Measurements from ENCODE around the gene SLC25A13. TPM values are rescaled to one million over a fixed set of nuclear protein-coding genes. Genes with fewer than 3 reads are reported as not detected.

SLC25A13 gene
- polyA plus RNA-seq, 1 of the 3 experiments (the other 2 are of a cell fraction), result 16.0 TPM

- H3K9me2 ChIP-seq, result no peaks in the 10 kb centered on the region
- CTCF ChIA-PET, result no interaction called here
Observed at GRCh38 chr7:96337519-96337918, 15.6 kb upstream of the SLC25A13 start.

GRCh38 chr7:96332325-96332724 lies 10.4 kb upstream of the SLC25A13 start:
- no peak overlapping the region for H3K4me2 ChIP-seq
- no peaks in the 10 kb centered on the region for H3K9me3 ChIP-seq
- DNase-seq, result no peak
- H3K9ac ChIP-seq, result no peak overlapping the region
- ChIA-PET POLR2A (no interaction called here), CTCF (interaction anchor here (1.6 to 2.2 kb wide), 3 partner anchors 10 to 695 kb away, joined by 4 to 10 read pairs (median 4); no protein-coding TSS in a partner anchor)
- TF ChIP-seq RCOR1 (IDR thresholded peaks at IDR 0.05; ENCODE audit: low read length) (no peak), FOXJ3 (CRISPR knock-in tag; IDR thresholded peaks at IDR 0.05) (no peak), YY1 (IDR thresholded peaks at IDR 0.05; ENCODE audit: low read depth) (no peak), SIN3A (IDR thresholded peaks at IDR 0.05; ENCODE audit: borderline replicate concordance, low read depth, low read length) (no peak), JUND (IDR thresholded peaks at IDR 0.05) (no peak), POLR2AphosphoS5 (IDR thresholded peaks at IDR 0.05; ENCODE audit: low read depth, low read length) (no peak), GABPA (IDR thresholded peaks at IDR 0.05; ENCODE audit: low read depth) (no peak), FOSL2 (IDR thresholded peaks at IDR 0.05; ENCODE audit: borderline replicate concordance, low read depth) (no peak)
- TF ChIP-seq, protein P1, sequence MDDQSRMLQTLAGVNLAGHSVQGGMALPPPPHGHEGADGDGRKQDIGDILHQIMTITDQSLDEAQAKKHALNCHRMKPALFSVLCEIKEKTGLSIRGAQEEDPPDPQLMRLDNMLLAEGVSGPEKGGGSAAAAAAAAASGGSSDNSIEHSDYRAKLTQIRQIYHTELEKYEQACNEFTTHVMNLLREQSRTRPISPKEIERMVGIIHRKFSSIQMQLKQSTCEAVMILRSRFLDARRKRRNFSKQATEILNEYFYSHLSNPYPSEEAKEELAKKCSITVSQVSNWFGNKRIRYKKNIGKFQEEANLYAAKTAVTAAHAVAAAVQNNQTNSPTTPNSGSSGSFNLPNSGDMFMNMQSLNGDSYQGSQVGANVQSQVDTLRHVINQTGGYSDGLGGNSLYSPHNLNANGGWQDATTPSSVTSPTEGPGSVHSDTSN (IDR thresholded peaks at IDR 0.05), result no peak
- TF ChIP-seq, protein P2, sequence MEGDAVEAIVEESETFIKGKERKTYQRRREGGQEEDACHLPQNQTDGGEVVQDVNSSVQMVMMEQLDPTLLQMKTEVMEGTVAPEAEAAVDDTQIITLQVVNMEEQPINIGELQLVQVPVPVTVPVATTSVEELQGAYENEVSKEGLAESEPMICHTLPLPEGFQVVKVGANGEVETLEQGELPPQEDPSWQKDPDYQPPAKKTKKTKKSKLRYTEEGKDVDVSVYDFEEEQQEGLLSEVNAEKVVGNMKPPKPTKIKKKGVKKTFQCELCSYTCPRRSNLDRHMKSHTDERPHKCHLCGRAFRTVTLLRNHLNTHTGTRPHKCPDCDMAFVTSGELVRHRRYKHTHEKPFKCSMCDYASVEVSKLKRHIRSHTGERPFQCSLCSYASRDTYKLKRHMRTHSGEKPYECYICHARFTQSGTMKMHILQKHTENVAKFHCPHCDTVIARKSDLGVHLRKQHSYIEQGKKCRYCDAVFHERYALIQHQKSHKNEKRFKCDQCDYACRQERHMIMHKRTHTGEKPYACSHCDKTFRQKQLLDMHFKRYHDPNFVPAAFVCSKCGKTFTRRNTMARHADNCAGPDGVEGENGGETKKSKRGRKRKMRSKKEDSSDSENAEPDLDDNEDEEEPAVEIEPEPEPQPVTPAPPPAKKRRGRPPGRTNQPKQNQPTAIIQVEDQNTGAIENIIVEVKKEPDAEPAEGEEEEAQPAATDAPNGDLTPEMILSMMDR (IDR thresholded peaks at IDR 0.05), result no peak
- H3K9me2 ChIP-seq, result no peaks in the 10 kb centered on the region
- no peaks in the 10 kb centered on the region for H3K36me3 ChIP-seq (replicated peaks in 1 of 2; ENCODE audit: control insufficient read depth in 1 of 2, insufficient read depth in 2 of 2, low read length in 1 of 2)
- 55% methylated on average over 3 of the region's 3 CpGs for WGBS (ENCODE audit: low lambda C conversion rate)
- no peak overlapping the region for H3K4me3 ChIP-seq (ENCODE audit: low read depth in 2 of 2, low read length in 1 of 2)
- H3K4me1 ChIP-seq (ENCODE audit: control insufficient read depth in 1 of 2, insufficient read depth in 2 of 2, low read depth in 1 of 2, low read length in 1 of 2), result peaks cover 0 to 3% of the 10 kb centered on the region in 2 experiments; a peak in 1 of 4 replicates
- H3K27ac ChIP-seq (ENCODE audit: low read depth in 2 of 2, low read length in 1 of 2), result no peak overlapping the region
- H2AFZ ChIP-seq (ENCODE audit: low read depth), result no peak overlapping the region
- no peaks in the 10 kb centered on the region for H3K79me2 ChIP-seq (ENCODE audit: insufficient read depth)
- no peaks in the 10 kb centered on the region for H3F3A ChIP-seq (replicated peaks; ENCODE audit: insufficient read depth)
- no peaks in the 10 kb centered on the region for H3K27me3 ChIP-seq (ENCODE audit: insufficient read depth)
- no peaks in the 10 kb centered on the region for H4K20me1 ChIP-seq (ENCODE audit: insufficient read depth)

More at GRCh38 chr7:96337519-96337918, 15.6 kb upstream of the SLC25A13 start:
- Histone ChIP-seq H3K4me2 (no peak overlapping the region), H3K27ac (ENCODE audit: low read depth in 2 of 2, low read length in 1 of 2) (no peak overlapping the region), H3K36me3 (replicated peaks in 1 of 2; ENCODE audit: control insufficient read depth in 1 of 2, insufficient read depth in 2 of 2, low read length in 1 of 2) (no peaks in the 10 kb centered on the region), H3K79me2 (ENCODE audit: insufficient read depth) (no peaks in the 10 kb centered on the region), H3K4me1 (ENCODE audit: control insufficient read depth in 1 of 2, insufficient read depth in 2 of 2, low read depth in 1 of 2, low read length in 1 of 2) (no peaks in the 10 kb centered on the region), H3K9me3 (no peaks in the 10 kb centered on the region), H4K20me1 (ENCODE audit: insufficient read depth) (no peaks in the 10 kb centered on the region), H3F3A (replicated peaks; ENCODE audit: insufficient read depth) (no peaks in the 10 kb centered on the region), H3K9ac (no peak overlapping the region), H2AFZ (ENCODE audit: low read depth) (no peak overlapping the region), H3K27me3 (ENCODE audit: insufficient read depth) (no peaks in the 10 kb centered on the region), H3K4me3 (ENCODE audit: low read depth in 2 of 2, low read length in 1 of 2) (no peak overlapping the region)
- POLR2A ChIA-PET, result no interaction called here
- DNase-seq, result no peak
- TF ChIP-seq EP300 (IDR thresholded peaks at IDR 0.05; ENCODE audit: borderline replicate concordance in 1 of 2, low read depth in 1 of 2, low read length in 1 of 2) (no peak), MAX (IDR thresholded peaks at IDR 0.05; ENCODE audit: low read depth) (no peak), NRF1 (IDR thresholded peaks at IDR 0.05; ENCODE audit: low read depth, low read length) (no peak), GATA2 (CRISPR knock-in tag; IDR thresholded peaks at IDR 0.05) (no peak), SIN3A (IDR thresholded peaks at IDR 0.05; ENCODE audit: borderline replicate concordance, low read depth, low read length) (no peak), CHD2 (IDR thresholded peaks at IDR 0.05; ENCODE audit: low read length, partially characterized antibody) (no peak), RAD21 (IDR thresholded peaks at IDR 0.05; ENCODE audit: low read length) (no peak), USF2 (IDR thresholded peaks at IDR 0.05; ENCODE audit: borderline replicate concordance, low read depth, low read length) (no peak), SMC3 (IDR thresholded peaks at IDR 0.05; ENCODE audit: low read depth, low read length) (no peak), GABPA (IDR thresholded peaks at IDR 0.05; ENCODE audit: low read depth) (no peak), MXI1 (IDR thresholded peaks at IDR 0.05; ENCODE audit: low read depth, low read length) (no peak)
- TF ChIP-seq, protein P1 (IDR thresholded peaks at IDR 0.05), result no peak
